GM12878 (cell line): ENCODE results near the gene TGIF2. TPM values are rescaled to one million over a fixed set of nuclear protein-coding genes. Genes with fewer than 3 reads are reported as not detected.

ENCODE experiments used
- ATAC-seq: fragments of 200-7000 bp; cut with Tn5 transposase; 3 replicates; pipeline ENCODE4 v1.9.1; 2020; ENCODE audit warnings: mild to moderate bottlenecking, moderate library complexity
- BruUV-seq: library from RNA; stranded (reverse); fragments of 400-500 nt; replicated peaks from 2 replicates; lab custom pipeline; 2021; lab: Mats Ljungman, UMichigan
- CTCF ChIA-PET: fragments of 300-600 bp; sonication (Branson Sonifier 250); formaldehyde crosslinking; extraction: SDS; loops from one replicate; lab custom pipeline; 2021; ENCODE audit warnings: inconsistent platforms; lab: Yijun Ruan, JAX
- POLR2A ChIA-PET: fragments of 350-600 bp; formaldehyde crosslinking; extraction: SDS; loops from one replicate; lab custom pipeline; 2021; ENCODE audit warnings: inconsistent platforms; lab: Charles Lee
- RAD21 ChIA-PET: fragments of 300-600 bp; sonication (Branson Sonifier 250); formaldehyde crosslinking; loops from one replicate; lab custom pipeline; 2023; ENCODE audit warnings: antibody characterized with exemption; ENCODE audit not compliant: unreplicated experiment; lab: Charles Lee
- SMC1A ChIA-PET: fragments of 300-600 bp; sonication (Branson Sonifier 250); formaldehyde crosslinking; loops from one replicate; lab custom pipeline; 2023; ENCODE audit not compliant: unreplicated experiment, uncharacterized antibody; lab: Charles Lee
- DNase-seq: peaks from one replicate; pipeline ENCODE4 v3.0.0-alpha.2; 2011; ENCODE audit warnings: low read depth, low spot score
- FAIRE-seq: peaks from 3 replicates; lab custom pipeline; 2011; peaks lifted over from hg19 to GRCh38; lab: Jason Lieb, UNC
- H2AFZ ChIP-seq: 2 replicates; pipeline ENCODE4 v1.6.0; 2011; ENCODE audit warnings: low read depth, low read length, control low read depth; ENCODE audit not compliant: control insufficient read depth
- H3K27ac ChIP-seq: 2 replicates; pipeline ENCODE4 v1.5.1; 2011; ENCODE audit warnings: control low read depth; ENCODE audit not compliant: control insufficient read depth, insufficient read depth
- H3K27me3 ChIP-seq, 2 experiments: replicated peaks in 1 of 2; 2 replicates each; pipeline versions ENCODE4 v1.6.0 to v1.6.1; 2011; ENCODE audit warnings: low read length in 1 of 2; ENCODE audit not compliant: control insufficient read depth in 2 of 2, insufficient read depth in 2 of 2
- H3K36me3 ChIP-seq, 2 experiments: 2 replicates each; pipeline ENCODE4 v1.5.1; 2011; ENCODE audit warnings: low read length in 1 of 2; ENCODE audit not compliant: control insufficient read depth in 2 of 2, insufficient read depth in 2 of 2
- H3K4me1 ChIP-seq: 2 replicates; pipeline ENCODE4 v1.6.1; 2011; ENCODE audit warnings: mild to moderate bottlenecking, low read length, moderate library complexity, mixed read lengths; ENCODE audit not compliant: control insufficient read depth, insufficient read depth
- H3K4me2 ChIP-seq: 2 replicates; pipeline ENCODE4 v1.6.0; 2011; ENCODE audit warnings: control low read depth; ENCODE audit not compliant: control insufficient read depth, insufficient read depth
- H3K4me3 ChIP-seq: fragments of 200-600 bp; sonication (generic); 2 replicates; pipeline ENCODE4 v1.5.1; 2016
- H3K79me2 ChIP-seq: 2 replicates; pipeline ENCODE4 v1.6.0; 2011; ENCODE audit warnings: low read length; ENCODE audit not compliant: control insufficient read depth, insufficient read depth
- H3K9ac ChIP-seq: 2 replicates; pipeline ENCODE4 v1.8.0; 2011; ENCODE audit warnings: low read length, control low read depth, mixed read lengths; ENCODE audit not compliant: control insufficient read depth, insufficient read depth
- H3K9me3 ChIP-seq: replicated peaks from 3 replicates; pipeline ENCODE4 v1.5.1; 2011; ENCODE audit warnings: mild to moderate bottlenecking, low read length; ENCODE audit not compliant: control insufficient read depth, insufficient read depth
- H4K20me1 ChIP-seq: 2 replicates; pipeline ENCODE4 v1.6.0; 2011; ENCODE audit not compliant: control insufficient read depth, insufficient read depth
- CHD2 ChIP-seq: IDR thresholded peaks from 2 replicates; pipeline ENCODE4 v1.6.1; 2011; ENCODE audit warnings: low read depth, low read length, improper control_type of control experiment, borderline replicate concordance
- IRF4 ChIP-seq: IDR thresholded peaks from 2 replicates; pipeline ENCODE4 v1.6.1; 2011; ENCODE audit warnings: low read depth, low read length
- MYC ChIP-seq: IDR thresholded peaks from 2 replicates; pipeline ENCODE4 v1.6.1; 2011; ENCODE audit warnings: mild to moderate bottlenecking, low read length, moderate library complexity, inconsistent platforms; ENCODE audit not compliant: insufficient read depth, insufficient replicate concordance, insufficient read length, severe bottlenecking
- SMC3 ChIP-seq: IDR thresholded peaks from 2 replicates; pipeline ENCODE4 v1.6.1; 2011; ENCODE audit warnings: low read length, improper control_type of control experiment, borderline replicate concordance
- SP1 ChIP-seq: IDR thresholded peaks from one replicate; pipeline ENCODE4 v1.6.1; 2011; ENCODE audit warnings: low read depth, low read length
- ZNF384 ChIP-seq: IDR thresholded peaks from 2 replicates; pipeline ENCODE4 v1.6.1; 2012; ENCODE audit warnings: low read depth, mild to moderate bottlenecking, low read length, improper control_type of control experiment, borderline replicate concordance
- WGBS: methylation state at CpG from one replicate; pipeline ENCODE4 v1.1.6; 2016; ENCODE audit warnings: low lambda C conversion rate; ENCODE audit not compliant: insufficient replicate concordance, insufficient coverage; ENCODE audit errors: missing lambda C conversion rate; 5-methylcytosine and 5-hydroxymethylcytosine counted together
- in situ Hi-C: fragments of 300-500 bp; cut with MboI; formaldehyde crosslinking; loops from 9 replicates; pipeline ENCODE4 v1.14.3; 2018; ENCODE audit warnings: mixed read lengths
- intact Hi-C: fragments of 100-400 bp; cut with micrococcal nuclease; formaldehyde crosslinking; loops from one replicate; pipeline ENCODE4 v1.14.2; 2022; ENCODE audit not compliant: unreplicated experiment
- polyA plus RNA-seq, 11 experiments: library from polyadenylated mRNA; depleted of rRNA in 4 of 11; unstranded in 6 of 11; stranded (reverse) in 5 of 11; fragments of >200 nt; fragmentation: Nextera tagmentation in 4 of 11; fragmentation: Illumina TruSeq in 1 of 11; extraction: Ambion mirVana in 4 of 11; extraction: Trizol in 1 of 11; gene quantifications; 1 replicate in 1 of 11; 2 replicates in 10 of 11; pipeline versions ENCODE4 v1.2.1 to v1.2.3, GENCODE V29; 2011 to 2016; ENCODE audit warnings: inconsistent platforms in 2 of 11, missing spikeins in 2 of 11, low read depth in 1 of 11
- total RNA-seq, 4 experiments: library from RNA; depleted of rRNA in 3 of 4; stranded (reverse); fragments of >200 nt in 3 of 4; fragmentation: Illumina TruSeq in 1 of 4; extraction: Trizol in 1 of 4; gene quantifications; 2 replicates each; pipeline versions ENCODE4 v1.2.1 to v1.2.3, GENCODE V29; 2013 to 2021
- TF ChIP-seq, protein P1 (sequence below): fragments of 450-650 bp; IDR thresholded peaks from 2 replicates; pipeline ENCODE4 v1.6.1; 2017; ENCODE audit warnings: mild to moderate bottlenecking, moderate library complexity
- TF ChIP-seq, protein P2 (sequence below): fragments of 450-650 bp; conservative IDR thresholded peaks from 2 replicates; pipeline ENCODE4 v1.6.1; 2017; ENCODE audit warnings: mild to moderate bottlenecking, moderate library complexity
- TF ChIP-seq, protein P3 (sequence below): IDR thresholded peaks from 2 replicates; pipeline ENCODE4 v1.6.1; 2012; ENCODE audit warnings: improper control_type of control experiment, low read depth, low read length; ENCODE audit not compliant: insufficient replicate concordance

TGIF2 gene
- total and polyA plus RNA-seq, 10 of the 15 experiments (the other 5 are each of a cell fraction or from before 2014, with no cell fraction given): 13.1 to 47.1 (median 36.6) TPM

DNA sequence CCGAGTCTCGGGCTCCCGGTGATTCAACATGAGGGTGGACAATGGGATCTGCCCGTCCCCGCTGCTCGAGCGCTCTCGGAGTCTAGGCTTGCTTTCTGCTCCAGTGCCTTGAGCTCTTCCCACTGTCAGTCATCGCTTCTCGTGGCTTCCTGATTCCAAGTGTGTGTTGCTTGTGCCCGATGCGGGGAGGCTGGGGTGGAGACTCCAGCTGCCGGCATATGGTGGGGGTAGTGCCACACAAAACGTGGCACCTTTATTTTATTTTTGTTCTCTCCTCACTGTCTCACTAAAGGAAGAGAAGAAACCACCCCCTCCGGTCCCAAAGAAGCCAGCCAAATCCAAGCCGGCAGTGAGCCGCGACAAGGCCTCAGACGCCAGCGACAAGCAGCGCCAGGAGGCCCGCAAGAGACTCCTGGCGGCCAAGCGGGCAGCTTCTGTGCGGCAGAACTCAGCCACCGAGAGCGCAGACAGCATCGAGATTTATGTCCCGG, 46.8 kb upstream of the TGIF2 start (continued):
- TF ChIP-seq, protein P1, sequence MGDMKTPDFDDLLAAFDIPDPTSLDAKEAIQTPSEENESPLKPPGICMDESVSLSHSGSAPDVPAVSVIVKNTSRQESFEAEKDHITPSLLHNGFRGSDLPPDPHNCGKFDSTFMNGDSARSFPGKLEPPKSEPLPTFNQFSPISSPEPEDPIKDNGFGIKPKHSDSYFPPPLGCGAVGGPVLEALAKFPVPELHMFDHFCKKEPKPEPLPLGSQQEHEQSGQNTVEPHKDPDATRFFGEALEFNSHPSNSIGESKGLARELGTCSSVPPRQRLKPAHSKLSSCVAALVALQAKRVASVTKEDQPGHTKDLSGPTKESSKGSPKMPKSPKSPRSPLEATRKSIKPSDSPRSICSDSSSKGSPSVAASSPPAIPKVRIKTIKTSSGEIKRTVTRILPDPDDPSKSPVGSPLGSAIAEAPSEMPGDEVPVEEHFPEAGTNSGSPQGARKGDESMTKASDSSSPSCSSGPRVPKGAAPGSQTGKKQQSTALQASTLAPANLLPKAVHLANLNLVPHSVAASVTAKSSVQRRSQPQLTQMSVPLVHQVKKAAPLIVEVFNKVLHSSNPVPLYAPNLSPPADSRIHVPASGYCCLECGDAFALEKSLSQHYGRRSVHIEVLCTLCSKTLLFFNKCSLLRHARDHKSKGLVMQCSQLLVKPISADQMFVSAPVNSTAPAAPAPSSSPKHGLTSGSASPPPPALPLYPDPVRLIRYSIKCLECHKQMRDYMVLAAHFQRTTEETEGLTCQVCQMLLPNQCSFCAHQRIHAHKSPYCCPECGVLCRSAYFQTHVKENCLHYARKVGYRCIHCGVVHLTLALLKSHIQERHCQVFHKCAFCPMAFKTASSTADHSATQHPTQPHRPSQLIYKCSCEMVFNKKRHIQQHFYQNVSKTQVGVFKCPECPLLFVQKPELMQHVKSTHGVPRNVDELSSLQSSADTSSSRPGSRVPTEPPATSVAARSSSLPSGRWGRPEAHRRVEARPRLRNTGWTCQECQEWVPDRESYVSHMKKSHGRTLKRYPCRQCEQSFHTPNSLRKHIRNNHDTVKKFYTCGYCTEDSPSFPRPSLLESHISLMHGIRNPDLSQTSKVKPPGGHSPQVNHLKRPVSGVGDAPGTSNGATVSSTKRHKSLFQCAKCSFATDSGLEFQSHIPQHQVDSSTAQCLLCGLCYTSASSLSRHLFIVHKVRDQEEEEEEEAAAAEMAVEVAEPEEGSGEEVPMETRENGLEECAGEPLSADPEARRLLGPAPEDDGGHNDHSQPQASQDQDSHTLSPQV: no peak
- TF ChIP-seq, protein P2, sequence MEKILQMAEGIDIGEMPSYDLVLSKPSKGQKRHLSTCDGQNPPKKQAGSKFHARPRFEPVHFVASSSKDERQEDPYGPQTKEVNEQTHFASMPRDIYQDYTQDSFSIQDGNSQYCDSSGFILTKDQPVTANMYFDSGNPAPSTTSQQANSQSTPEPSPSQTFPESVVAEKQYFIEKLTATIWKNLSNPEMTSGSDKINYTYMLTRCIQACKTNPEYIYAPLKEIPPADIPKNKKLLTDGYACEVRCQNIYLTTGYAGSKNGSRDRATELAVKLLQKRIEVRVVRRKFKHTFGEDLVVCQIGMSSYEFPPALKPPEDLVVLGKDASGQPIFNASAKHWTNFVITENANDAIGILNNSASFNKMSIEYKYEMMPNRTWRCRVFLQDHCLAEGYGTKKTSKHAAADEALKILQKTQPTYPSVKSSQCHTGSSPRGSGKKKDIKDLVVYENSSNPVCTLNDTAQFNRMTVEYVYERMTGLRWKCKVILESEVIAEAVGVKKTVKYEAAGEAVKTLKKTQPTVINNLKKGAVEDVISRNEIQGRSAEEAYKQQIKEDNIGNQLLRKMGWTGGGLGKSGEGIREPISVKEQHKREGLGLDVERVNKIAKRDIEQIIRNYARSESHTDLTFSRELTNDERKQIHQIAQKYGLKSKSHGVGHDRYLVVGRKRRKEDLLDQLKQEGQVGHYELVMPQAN: no peak
- no peak for TF ChIP-seq SMC3
- no peak for TF ChIP-seq IRF4

DNA sequence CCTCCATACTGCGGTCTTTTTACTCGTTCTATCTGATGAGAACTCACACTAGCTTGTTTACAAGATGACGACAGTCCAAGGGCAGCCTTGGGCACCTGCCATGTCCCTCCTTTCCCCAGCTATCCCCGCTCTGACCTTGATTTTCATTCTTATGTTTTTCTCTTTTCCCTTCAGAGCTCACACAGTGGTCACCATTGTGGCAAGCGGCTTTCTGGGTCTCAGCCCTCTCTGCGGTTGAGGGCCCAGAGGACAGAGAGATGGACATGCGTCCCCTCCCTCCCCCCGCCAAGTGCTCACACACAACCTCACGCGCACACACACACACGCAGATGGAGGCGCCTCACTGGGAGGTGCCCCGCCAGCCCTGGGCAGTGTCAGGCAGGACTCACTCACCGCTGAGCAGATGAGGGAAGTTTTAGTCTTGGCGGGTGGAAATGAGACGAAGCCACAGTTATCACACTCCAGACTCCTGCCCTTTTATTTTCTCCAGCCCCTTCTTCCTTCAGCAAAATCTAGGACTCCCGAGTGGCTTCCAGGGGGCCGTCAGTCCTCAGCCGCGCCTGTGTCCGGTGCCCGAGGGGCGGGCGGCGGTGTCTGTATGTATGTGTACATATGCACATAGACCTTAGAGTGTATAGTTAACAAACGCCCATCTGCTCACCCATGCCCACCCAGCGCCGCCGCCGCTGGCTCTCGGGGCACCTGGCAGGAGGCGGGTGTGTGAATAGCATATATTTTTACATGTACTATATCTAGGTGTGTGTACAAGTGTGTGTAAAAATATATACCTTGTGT, 45.9 kb upstream of the TGIF2 start:
- 93% methylated on average over 32 of the region's 32 CpGs for WGBS
- in situ Hi-C loops: no loop called here
- POLR2A ChIA-PET: no interaction called here
- Histone ChIP-seq H3K4me1 (peaks cover 5% of the 10 kb centered on the region; the same call in 1 of the 2 replicates), H4K20me1 (no peaks in the 10 kb centered on the region), H2AFZ (no peak overlapping the region), H3K27ac (no peak overlapping the region), H3K9me3 (no peaks in the 10 kb centered on the region), H3K79me2 (no peaks in the 10 kb centered on the region), H3K27me3 (no peaks in the 10 kb centered on the region), H3K36me3 (peaks cover 9 to 13% of the 10 kb centered on the region in 2 experiments; a peak in 3 of 4 replicates), H3K4me3 (no peak overlapping the region), H3K9ac (no peak overlapping the region), H3K4me2 (no peak overlapping the region)
- SMC1A ChIA-PET: no interaction called here
- RAD21 ChIA-PET: no interaction called here
- no peak for ATAC-seq
- CTCF ChIA-PET: no interaction called here
- intact Hi-C loops: no loop called here
- FAIRE-seq: no peak
- DNase-seq: no peak
- TSS peak; percentile 76 for BruUV-seq
- TF ChIP-seq SP1 (no peak), CHD2 (no peak), MYC (no peak), ZNF384 (no peak)
- TF ChIP-seq, protein P3, sequence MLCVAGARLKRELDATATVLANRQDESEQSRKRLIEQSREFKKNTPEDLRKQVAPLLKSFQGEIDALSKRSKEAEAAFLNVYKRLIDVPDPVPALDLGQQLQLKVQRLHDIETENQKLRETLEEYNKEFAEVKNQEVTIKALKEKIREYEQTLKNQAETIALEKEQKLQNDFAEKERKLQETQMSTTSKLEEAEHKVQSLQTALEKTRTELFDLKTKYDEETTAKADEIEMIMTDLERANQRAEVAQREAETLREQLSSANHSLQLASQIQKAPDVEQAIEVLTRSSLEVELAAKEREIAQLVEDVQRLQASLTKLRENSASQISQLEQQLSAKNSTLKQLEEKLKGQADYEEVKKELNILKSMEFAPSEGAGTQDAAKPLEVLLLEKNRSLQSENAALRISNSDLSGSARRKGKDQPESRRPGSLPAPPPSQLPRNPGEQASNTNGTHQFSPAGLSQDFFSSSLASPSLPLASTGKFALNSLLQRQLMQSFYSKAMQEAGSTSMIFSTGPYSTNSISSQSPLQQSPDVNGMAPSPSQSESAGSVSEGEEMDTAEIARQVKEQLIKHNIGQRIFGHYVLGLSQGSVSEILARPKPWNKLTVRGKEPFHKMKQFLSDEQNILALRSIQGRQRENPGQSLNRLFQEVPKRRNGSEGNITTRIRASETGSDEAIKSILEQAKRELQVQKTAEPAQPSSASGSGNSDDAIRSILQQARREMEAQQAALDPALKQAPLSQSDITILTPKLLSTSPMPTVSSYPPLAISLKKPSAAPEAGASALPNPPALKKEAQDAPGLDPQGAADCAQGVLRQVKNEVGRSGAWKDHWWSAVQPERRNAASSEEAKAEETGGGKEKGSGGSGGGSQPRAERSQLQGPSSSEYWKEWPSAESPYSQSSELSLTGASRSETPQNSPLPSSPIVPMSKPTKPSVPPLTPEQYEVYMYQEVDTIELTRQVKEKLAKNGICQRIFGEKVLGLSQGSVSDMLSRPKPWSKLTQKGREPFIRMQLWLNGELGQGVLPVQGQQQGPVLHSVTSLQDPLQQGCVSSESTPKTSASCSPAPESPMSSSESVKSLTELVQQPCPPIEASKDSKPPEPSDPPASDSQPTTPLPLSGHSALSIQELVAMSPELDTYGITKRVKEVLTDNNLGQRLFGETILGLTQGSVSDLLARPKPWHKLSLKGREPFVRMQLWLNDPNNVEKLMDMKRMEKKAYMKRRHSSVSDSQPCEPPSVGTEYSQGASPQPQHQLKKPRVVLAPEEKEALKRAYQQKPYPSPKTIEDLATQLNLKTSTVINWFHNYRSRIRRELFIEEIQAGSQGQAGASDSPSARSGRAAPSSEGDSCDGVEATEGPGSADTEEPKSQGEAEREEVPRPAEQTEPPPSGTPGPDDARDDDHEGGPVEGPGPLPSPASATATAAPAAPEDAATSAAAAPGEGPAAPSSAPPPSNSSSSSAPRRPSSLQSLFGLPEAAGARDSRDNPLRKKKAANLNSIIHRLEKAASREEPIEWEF: no peak
